Pulmonary artery endothelial cell (primary cell): ENCODE data around the gene CALN1. TPM values are rescaled to one million over a fixed set of nuclear protein-coding genes. Genes with fewer than 3 reads are reported as not detected.
"Not testable (repeated sequence)": the region's sequence is repeated elsewhere in the genome, so short reads cannot be mapped to it uniquely, and the experiment has no call there.

ENCODE experiments used
- DNase-seq: peaks from one replicate; pipeline ENCODE4 v3.0.0-alpha.2; 2011; ENCODE audit warnings: low read depth, low spot score
- total RNA-seq: library from RNA; depleted of rRNA; stranded (reverse); fragments of >200 nt; gene quantifications from 2 replicates; pipeline ENCODE4 v1.2.3, GENCODE V29; 2014

CALN1 gene
- total RNA-seq, 1 donor from 2014 or later = not detected

- DNase-seq = no peak
Measured at GRCh38 chr7:71752171-71752935, 659.8 kb downstream of the CALN1 start.

- no peak for DNase-seq
Measured at GRCh38 chr7:71750290-71750689, 661.8 kb downstream of the CALN1 start.

- DNase-seq = no peak
Measured at GRCh38 chr7:71746006-71746405, 666.1 kb downstream of the CALN1 start.

GRCh38 chr7:71740174-71740560 is 672.0 kb downstream of the CALN1 start:
- no peak for DNase-seq

- no peak for DNase-seq
Measured at GRCh38 chr7:71739520-71740173, 672.5 kb downstream of the CALN1 start.

- not testable (repeated sequence) for DNase-seq
Measured at GRCh38 chr7:71737931-71738540, 674.1 kb downstream of the CALN1 start.

- peak; percentile 4 for DNase-seq
Measured at GRCh38 chr7:71735961-71736556, 676.1 kb downstream of the CALN1 start.

- peak; percentile 4 for DNase-seq
Measured at GRCh38 chr7:71733107-71733870, 678.8 kb downstream of the CALN1 start.

- no peak for DNase-seq
Measured at GRCh38 chr7:71731740-71732139, 680.4 kb downstream of the CALN1 start.
